Glutamatergic neuron (in vitro differentiated cells): ENCODE results near the gene FGD3. TPM values are rescaled to one million over a fixed set of nuclear protein-coding genes. Genes with fewer than 3 reads are reported as not detected.

ENCODE experiments used
- DNase-seq: peaks from one replicate; pipeline ENCODE4 v3.0.0; 2022
- H3K27ac Mint-ChIP-seq: one replicate; pipeline ENCODE4 v1.8.0; 2020; ENCODE audit warnings: mild to moderate bottlenecking, mixed read lengths, inconsistent platforms; ENCODE audit not compliant: unreplicated experiment
- H3K27me3 Mint-ChIP-seq: one replicate; pipeline ENCODE4 v1.8.0; 2020; ENCODE audit warnings: mild to moderate bottlenecking, moderate library complexity, mixed read lengths, inconsistent platforms; ENCODE audit not compliant: unreplicated experiment
- H3K36me3 Mint-ChIP-seq: one replicate; pipeline ENCODE4 v1.8.0; 2020; ENCODE audit warnings: mild to moderate bottlenecking, mixed read lengths, inconsistent platforms; ENCODE audit not compliant: unreplicated experiment
- H3K4me1 Mint-ChIP-seq: one replicate; pipeline ENCODE4 v1.8.0; 2020; ENCODE audit warnings: mild to moderate bottlenecking, low read depth, mixed read lengths, inconsistent platforms; ENCODE audit not compliant: unreplicated experiment
- H3K4me3 Mint-ChIP-seq: one replicate; pipeline ENCODE4 v1.8.0; 2020; ENCODE audit warnings: mild to moderate bottlenecking, mixed read lengths, inconsistent platforms; ENCODE audit not compliant: unreplicated experiment
- H3K9me3 Mint-ChIP-seq: one replicate; pipeline ENCODE4 v1.8.0; 2020; ENCODE audit warnings: mild to moderate bottlenecking, moderate library complexity, mixed read lengths, inconsistent platforms; ENCODE audit not compliant: unreplicated experiment
- CTCF ChIP-seq: fragments of 200-600 bp; sonication (generic); IDR thresholded peaks from one replicate; pipeline ENCODE4 v1.5.0; 2021; ENCODE audit not compliant: partially characterized antibody, unreplicated experiment
- total RNA-seq: library from RNA; stranded (reverse); fragmentation: NEBNext Ultra II Directional; extraction: Animal tissue kit (Norgen Biotek cat#: 25700); gene quantifications from one replicate; pipeline ENCODE4 v1.2.1, GENCODE V29; 2021; ENCODE audit not compliant: unreplicated experiment

FGD3 gene
- total RNA-seq, 1 donor from 2014 or later = 1.2 TPM

- Mint-ChIP-seq H3K36me3 (no peaks in the 10 kb centered on the region), H3K27ac (no peak overlapping the region), H3K4me1 (no peaks in the 10 kb centered on the region), H3K27me3 (peaks cover 5% of the 10 kb centered on the region), H3K9me3 (peaks cover 3% of the 10 kb centered on the region), H3K4me3 (no peak overlapping the region)
- no peak for TF ChIP-seq CTCF
- no peak for DNase-seq
Measured at GRCh38 chr9:93025736-93026135, 78.4 kb downstream of the FGD3 start.

GRCh38 chr9:93026640-93027039 lies 79.3 kb downstream of the FGD3 start:
- no peak overlapping the region for H3K4me3 Mint-ChIP-seq

GRCh38 chr9:93027750-93028149 lies 80.4 kb downstream of the FGD3 start:
- H3K27ac Mint-ChIP-seq = no peak overlapping the region
- no peaks in the 10 kb centered on the region for H3K36me3 Mint-ChIP-seq
- no peak overlapping the region for H3K4me3 Mint-ChIP-seq
- peaks cover 11% of the 10 kb centered on the region for H3K27me3 Mint-ChIP-seq
- no peak for TF ChIP-seq CTCF
- no peak for DNase-seq
- peaks cover 5% of the 10 kb centered on the region for H3K9me3 Mint-ChIP-seq
- H3K4me1 Mint-ChIP-seq = no peaks in the 10 kb centered on the region

More at GRCh38 chr9:93026640-93027039, 79.3 kb downstream of the FGD3 start:
- Mint-ChIP-seq H3K4me1 (no peaks in the 10 kb centered on the region), H3K27ac (no peak overlapping the region), H3K9me3 (peaks cover 5% of the 10 kb centered on the region), H3K36me3 (no peaks in the 10 kb centered on the region), H3K27me3 (peaks cover 8% of the 10 kb centered on the region)
- no peak for TF ChIP-seq CTCF
- no peak for DNase-seq

GRCh38 chr9:93028448-93029006 lies 81.2 kb downstream of the FGD3 start:
- no peak overlapping the region for H3K4me3 Mint-ChIP-seq
- H3K9me3 Mint-ChIP-seq = peaks cover 5% of the 10 kb centered on the region
- peaks cover 2% of the 10 kb centered on the region for H3K4me1 Mint-ChIP-seq
- no peak for DNase-seq
- no peaks in the 10 kb centered on the region for H3K36me3 Mint-ChIP-seq
- H3K27me3 Mint-ChIP-seq = peaks cover 11% of the 10 kb centered on the region
- TF ChIP-seq CTCF = no peak
- H3K27ac Mint-ChIP-seq = no peak overlapping the region

GRCh38 chr9:93030642-93031628 lies 83.6 kb downstream of the FGD3 start:
- no peaks in the 10 kb centered on the region for H3K36me3 Mint-ChIP-seq
- no peak for TF ChIP-seq CTCF
- no peak overlapping the region for H3K27ac Mint-ChIP-seq
- H3K27me3 Mint-ChIP-seq = peaks cover 12% of the 10 kb centered on the region
- no peak for DNase-seq
- H3K9me3 Mint-ChIP-seq = peaks cover 5% of the 10 kb centered on the region
- no peak overlapping the region for H3K4me3 Mint-ChIP-seq
- peaks cover 5% of the 10 kb centered on the region for H3K4me1 Mint-ChIP-seq
